ENCODE results near the gene B3GALT6.

The B3GALT6 gene

GRCh38 chr1:1256956-1257871, 25.2 kb downstream of the B3GALT6 start:
- no peak for DNase-seq (ENCODE audit: low read depth, low spot score)
- no peak overlapping the region for H3K27ac ChIP-seq

GRCh38 chr1:1259119-1259488, 27.1 kb downstream of the B3GALT6 start:
- no peak for DNase-seq (ENCODE audit: low read depth, low spot score)
- H3K27ac ChIP-seq: no peak overlapping the region

GRCh38 chr1:1259540-1259939, 27.5 kb downstream of the B3GALT6 start:
- no peak overlapping the region for H3K27ac ChIP-seq
- no peak for DNase-seq (ENCODE audit: low read depth, low spot score)

- no peak for DNase-seq (ENCODE audit: low read depth, low spot score)
Measured at GRCh38 chr1:1259951-1260600, 28.0 kb downstream of the B3GALT6 start.

GRCh38 chr1:1260843-1261560, 29.0 kb downstream of the B3GALT6 start:
- DNase-seq (ENCODE audit: low read depth, low spot score): no peak
- H3K27ac ChIP-seq: no peak overlapping the region

More at GRCh38 chr1:1259951-1260600, 28.0 kb downstream of the B3GALT6 start:
- no peak overlapping the region for H3K27ac ChIP-seq

GRCh38 chr1:1262071-1262470, 30.0 kb downstream of the B3GALT6 start:
- DNase-seq (ENCODE audit: low read depth, low spot score): no peak
- no peak overlapping the region for H3K27ac ChIP-seq

GRCh38 chr1:1262758-1263157, 30.7 kb downstream of the B3GALT6 start:
- H3K27ac ChIP-seq: no peak overlapping the region
- no peak for DNase-seq (ENCODE audit: low read depth, low spot score)

GRCh38 chr1:1264026-1264425, 32.0 kb downstream of the B3GALT6 start:
- no peak for DNase-seq (ENCODE audit: low read depth, low spot score)
- H3K27ac ChIP-seq: peak overlapping the region; percentile 72

- DNase-seq (ENCODE audit: low read depth, low spot score): no peak
- peak overlapping the region; percentile 72 for H3K27ac ChIP-seq
Measured at GRCh38 chr1:1264868-1265272, 32.8 kb downstream of the B3GALT6 start.

GRCh38 chr1:1267488-1268283, 35.6 kb downstream of the B3GALT6 start:
- DNase-seq (ENCODE audit: low read depth, low spot score): no peak
- H3K27ac ChIP-seq: no peak overlapping the region

- no peak for DNase-seq (ENCODE audit: low read depth, low spot score)
- H3K27ac ChIP-seq: no peak overlapping the region
Measured at GRCh38 chr1:1268284-1268682, 36.2 kb downstream of the B3GALT6 start.

- no peak overlapping the region for H3K27ac ChIP-seq
- DNase-seq (ENCODE audit: low read depth, low spot score): no peak
Measured at GRCh38 chr1:1270813-1271212, 38.8 kb downstream of the B3GALT6 start.

- DNase-seq (ENCODE audit: low read depth, low spot score): no peak
- H3K27ac ChIP-seq: peak overlapping the region; percentile 84
Measured at GRCh38 chr1:1272341-1273208, 40.5 kb downstream of the B3GALT6 start.

- DNase-seq (ENCODE audit: low read depth, low spot score): no peak
- peak overlapping the region; percentile 84 for H3K27ac ChIP-seq
Measured at GRCh38 chr1:1273209-1273511, 41.1 kb downstream of the B3GALT6 start.

GRCh38 chr1:1273512-1274298, 41.7 kb downstream of the B3GALT6 start, which contains the start of gene UBE2J2:
UBE2J2 (minus strand) TSS chr1:1273854; CDS start chr1:1267992, 5,862 bp downstream.
- H3K27ac ChIP-seq: peak within 1 kb of the TSS; percentile 84
- no peak for DNase-seq (ENCODE audit: low read depth, low spot score)

- no peak overlapping the region for H3K27ac ChIP-seq
- DNase-seq (ENCODE audit: low read depth, low spot score): no peak
Measured at GRCh38 chr1:1274299-1274930, 42.4 kb downstream of the B3GALT6 start.

- H3K27ac ChIP-seq: no peak overlapping the region
- no peak for DNase-seq (ENCODE audit: low read depth, low spot score)
Measured at GRCh38 chr1:1274931-1275431, 42.9 kb downstream of the B3GALT6 start.

GRCh38 chr1:1275836-1276235, 43.8 kb downstream of the B3GALT6 start:
- H3K27ac ChIP-seq: no peak overlapping the region
- no peak for DNase-seq (ENCODE audit: low read depth, low spot score)

All from epithelial cell of prostate (primary cell).